NCI-H2107 treated with DMSO at 0.1 percent for 48 hours (cell line): ENCODE measurements around the gene MED12L.
"Not testable (repeated sequence)": the region's sequence is repeated elsewhere in the genome, so short reads cannot be mapped to it uniquely, and the experiment has no call there.

ENCODE experiments used
- DNase-seq: peaks from one replicate; lab custom pipeline; 2025; ENCODE audit not compliant: unreplicated experiment; lab: John Stamatoyannopoulos, UW

MED12L gene

GRCh38 chr3:151133917-151134450 is 48.5 kb downstream of the MED12L start:
- no peak for DNase-seq

DNA sequence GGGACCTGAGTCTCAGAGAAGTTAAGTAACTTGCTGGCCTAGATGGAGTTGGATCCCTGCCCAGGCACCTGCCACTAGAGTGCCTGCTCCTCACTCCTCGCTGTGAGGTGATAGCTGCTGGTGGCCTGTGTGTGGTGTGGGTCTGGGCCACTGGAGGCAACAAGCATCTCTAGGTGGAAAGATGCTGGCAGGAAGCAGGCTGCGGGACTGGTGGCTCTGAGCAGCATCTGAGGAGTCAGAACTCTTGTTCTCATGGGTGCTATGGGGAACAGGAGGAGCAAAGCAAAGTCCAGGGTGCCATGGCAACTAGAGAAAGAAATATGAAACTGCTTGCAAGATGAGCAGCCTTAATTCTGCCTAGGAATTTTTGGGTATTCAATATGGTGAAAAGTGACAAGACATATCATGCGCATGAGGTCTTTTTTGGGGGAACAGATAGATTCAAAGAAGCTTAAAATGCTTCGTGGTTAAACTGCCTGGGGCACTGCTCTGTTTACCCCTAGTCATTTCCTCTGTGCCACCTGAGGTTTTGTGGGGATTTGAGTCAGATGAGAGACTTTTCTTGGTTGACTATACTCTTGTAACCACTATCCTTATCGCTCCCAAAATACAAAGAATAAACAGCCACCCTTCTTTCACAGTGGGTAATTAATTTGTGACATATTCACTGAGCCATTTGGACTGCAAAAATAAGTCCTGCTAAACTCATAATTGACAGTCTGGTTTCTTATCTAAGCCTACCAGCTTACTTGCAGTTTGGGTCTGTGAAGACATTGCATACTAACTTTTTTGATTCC is 50.3 kb downstream of the MED12L start:
- peak; percentile 86 for DNase-seq

DNA sequence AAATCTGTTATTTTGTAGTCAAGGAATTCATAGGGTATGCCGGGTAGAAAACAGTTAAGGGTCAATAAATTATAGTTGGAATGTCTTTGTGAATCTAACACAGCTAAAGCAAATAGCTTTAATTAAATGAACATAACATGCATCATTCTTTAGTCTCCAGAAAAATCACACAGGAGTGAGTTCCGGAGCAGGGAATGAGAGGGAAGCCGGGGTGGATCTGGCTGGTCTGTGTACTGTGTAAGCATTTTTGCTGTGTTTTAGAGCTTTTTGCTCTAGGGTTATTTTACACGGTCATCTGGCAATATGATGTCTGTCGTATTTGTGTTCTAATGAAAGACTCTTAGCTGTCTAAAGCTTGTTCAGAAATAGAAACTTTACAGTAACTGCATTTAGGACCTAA is 57.5 kb downstream of the MED12L start:
- no peak for DNase-seq

DNA sequence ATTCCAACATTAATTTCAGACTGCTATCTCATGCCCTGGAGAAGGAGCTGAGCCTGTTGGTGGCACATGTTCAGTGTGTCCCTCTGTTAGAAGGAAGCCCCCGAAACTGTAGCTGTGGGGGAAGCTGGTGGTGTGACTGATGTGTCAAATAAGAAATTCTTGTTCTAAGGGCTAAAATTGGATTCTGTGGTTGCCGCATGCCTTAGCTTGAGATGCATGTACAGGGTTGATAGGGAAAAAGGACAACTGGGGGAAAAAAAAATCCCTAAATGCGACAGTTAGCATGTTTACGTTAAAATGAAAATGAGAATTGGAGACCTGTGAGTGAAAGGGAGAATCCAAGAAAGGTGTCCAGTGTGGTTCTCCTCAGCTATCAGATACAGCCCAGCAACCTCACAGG is 58.6 kb downstream of the MED12L start:
- DNase-seq: no peak

DNA sequence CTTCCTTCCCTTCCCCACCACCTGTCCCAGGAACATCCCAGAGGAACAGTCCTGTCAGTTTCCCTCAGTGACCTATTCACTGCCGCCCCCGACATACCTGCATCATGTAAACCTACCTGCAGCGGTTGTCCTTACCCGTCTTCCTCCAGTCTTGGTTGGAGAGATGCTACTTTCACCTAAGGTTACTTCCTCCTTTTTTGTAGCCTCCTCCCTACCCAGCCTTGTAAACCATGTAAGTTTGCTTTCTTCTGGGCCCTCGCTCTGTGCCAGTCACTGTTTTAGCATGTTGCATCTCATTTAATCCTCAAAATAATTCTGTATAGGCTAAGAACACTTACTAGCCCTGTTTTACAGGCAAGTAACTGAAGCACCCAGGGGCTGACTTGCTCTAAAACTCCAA is 59.3 kb downstream of the MED12L start:
- DNase-seq: no peak

DNA sequence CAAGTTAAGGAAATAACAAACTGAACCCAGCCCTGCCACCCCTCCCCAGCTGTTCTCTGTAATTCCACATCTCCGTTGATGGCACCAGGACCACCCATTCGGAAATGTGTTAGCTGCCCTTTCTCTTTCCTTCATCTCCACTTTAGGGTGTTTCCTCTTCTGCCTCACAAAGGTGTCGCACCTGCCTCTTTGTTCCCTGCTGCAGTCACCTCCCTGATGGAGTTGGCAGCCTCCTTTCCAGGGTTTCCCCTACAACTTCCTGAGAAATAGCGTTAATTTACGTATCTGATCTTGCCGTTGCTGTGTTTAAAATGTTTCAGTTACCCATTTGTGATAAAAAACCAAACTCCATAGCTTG is 60.2 kb downstream of the MED12L start:
- peak; percentile 66 for DNase-seq

DNA sequence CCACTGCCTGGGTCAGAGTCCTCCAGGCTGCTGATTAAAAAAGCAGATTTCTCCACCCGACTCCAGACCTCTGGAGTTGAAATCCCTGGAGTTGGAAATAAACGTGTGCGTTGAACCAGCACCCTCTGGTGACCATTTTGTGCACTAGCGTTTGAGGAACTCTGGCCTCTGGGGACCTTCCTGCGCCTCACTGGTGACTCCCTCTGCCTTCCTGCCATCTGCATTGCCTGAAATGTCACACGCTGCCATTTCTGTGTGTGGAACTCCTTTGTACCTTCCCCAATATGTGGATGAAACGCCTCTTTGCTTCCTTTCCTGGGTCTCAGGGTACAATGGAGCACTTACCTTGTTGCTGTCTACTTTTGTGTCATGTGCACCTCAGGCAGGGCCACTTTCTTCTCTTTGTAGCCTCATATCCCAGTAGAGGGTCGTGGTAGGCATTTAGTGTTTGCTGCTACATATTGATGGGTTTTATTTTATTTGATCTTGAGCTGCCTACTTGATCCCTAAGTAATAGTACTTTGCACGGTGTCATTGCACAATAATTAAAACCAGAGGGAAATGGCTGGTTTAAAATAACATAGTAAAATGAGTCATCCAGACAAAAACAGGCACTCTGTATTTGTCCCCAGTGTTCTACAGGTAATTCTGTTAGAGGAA is 60.7 kb downstream of the MED12L start:
- DNase-seq: peak; percentile 93

GRCh38 chr3:151146731-151147091 is 61.2 kb downstream of the MED12L start:
- DNase-seq: no peak

- DNase-seq: no peak
Observed at GRCh38 chr3:151147299-151147698, 61.8 kb downstream of the MED12L start.

DNA sequence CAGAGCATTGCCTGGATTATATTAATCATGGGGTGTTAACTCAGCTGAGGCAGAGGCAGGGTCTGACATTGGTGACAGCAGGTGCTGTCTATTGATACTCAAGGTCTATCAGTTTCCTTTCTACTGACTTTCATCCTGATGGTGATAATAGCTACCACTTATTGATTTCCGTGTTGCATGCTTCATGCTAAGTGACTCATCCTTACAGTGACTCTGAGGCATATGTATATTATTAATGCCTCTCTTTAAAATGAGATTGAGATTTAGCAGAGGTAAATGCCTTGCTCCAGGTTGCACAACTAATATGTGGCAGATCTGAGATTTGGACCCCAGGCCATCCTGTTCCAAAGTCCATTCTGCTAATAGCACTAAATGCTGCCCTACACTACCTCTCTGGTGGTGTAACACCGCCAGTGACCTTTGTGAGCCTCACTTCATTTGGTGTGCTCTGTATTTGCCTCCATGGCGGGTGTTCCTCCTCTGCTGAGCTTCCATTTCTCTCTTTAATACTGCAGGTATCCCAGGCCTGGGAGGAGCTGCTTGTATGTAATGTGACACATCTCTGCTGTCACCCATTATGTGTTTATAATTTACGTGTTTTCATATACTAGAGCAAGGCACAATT is 67.1 kb downstream of the MED12L start:
- no peak for DNase-seq

DNA sequence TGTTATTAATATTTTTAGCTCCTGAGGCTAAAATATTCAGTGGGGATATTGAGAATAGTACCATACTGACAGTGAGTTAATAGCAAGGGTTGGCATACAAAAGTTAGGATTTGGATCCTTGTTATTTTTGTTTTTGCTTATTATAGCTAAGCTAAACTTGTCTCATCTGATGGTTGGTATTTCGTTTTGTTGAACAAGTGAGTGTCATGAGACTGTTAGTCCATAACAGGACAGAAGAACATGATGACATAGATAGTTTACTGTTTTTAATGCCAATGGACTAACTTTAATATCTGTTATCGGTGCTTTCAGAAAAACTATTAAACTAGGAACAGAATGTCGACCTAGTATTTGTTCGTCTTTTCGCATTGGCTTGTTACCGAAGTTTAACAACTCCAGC is 69.1 kb downstream of the MED12L start:
- DNase-seq: no peak

- DNase-seq: no peak
Observed at GRCh38 chr3:151155409-151156128, 70.1 kb downstream of the MED12L start.

GRCh38 chr3:151156618-151157216 is 71.3 kb downstream of the MED12L start:
- peak; percentile 80 for DNase-seq

- no peak for DNase-seq
Observed at GRCh38 chr3:151159806-151160205, 74.3 kb downstream of the MED12L start.

DNA sequence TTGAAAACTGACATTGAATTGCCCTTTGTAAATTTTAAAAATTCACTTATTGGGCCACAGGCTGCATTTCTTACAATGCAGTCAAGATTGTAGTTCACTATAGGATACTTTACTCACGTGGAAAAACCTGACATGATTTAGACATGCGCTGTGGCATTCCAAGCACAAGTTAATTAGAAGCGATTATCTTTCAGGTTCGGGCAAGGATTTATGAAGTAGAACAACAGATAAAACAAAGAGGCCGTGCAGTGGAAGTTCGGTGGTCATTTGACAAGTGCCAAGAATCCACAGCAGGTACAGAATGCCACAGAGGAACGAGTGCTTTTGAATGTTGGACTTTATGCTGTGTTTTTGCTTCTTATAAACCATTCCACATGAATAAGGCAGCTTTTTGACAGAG is 79.8 kb downstream of the MED12L start:
- no peak for DNase-seq

GRCh38 chr3:151166161-151166560 is 80.7 kb downstream of the MED12L start:
- no peak for DNase-seq

- DNase-seq: peak; percentile 65
Observed at GRCh38 chr3:151168269-151169094, 83.0 kb downstream of the MED12L start.

DNA sequence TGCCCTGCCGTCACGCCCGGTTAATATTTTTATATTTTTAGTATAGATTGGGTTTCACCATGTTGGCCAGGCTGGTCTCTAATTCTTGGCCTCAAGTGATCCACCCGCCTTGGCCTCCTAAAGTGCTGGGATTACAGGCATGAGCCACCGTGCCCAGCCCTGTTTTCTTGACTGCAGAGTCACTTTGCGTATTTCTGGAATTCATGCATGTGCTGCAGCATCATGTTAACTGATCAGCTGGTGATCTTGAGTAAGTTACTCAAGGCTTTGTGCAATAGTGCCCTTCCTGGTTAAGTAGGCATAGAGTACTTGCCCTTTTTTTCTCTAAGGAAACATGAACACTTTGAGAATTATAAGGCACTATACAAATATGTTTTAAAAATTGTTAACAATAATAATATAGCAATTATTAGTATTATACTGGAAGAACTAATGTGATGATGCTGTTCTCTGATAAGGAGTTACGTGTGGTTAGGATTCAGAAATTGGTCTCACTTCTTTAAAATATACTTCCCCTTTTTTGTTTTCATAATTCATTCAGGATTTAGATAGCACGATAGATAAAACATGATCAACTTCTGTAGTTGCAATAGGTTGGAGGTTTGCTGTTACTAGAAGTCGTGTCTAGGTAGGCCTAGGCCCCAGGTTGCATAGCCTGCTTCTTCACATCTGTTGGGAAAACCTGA is 83.9 kb downstream of the MED12L start:
- DNase-seq: no peak

- DNase-seq: not testable (repeated sequence)
Observed at GRCh38 chr3:151169948-151170679, 84.7 kb downstream of the MED12L start.
